Cerebellar cortex (tissue), 1 donor: Measurements from ENCODE around the gene HSD17B12.
"Not testable (repeated sequence)": the region's sequence is repeated elsewhere in the genome, so short reads cannot be mapped to it uniquely, and the experiment has no call there.

Source experiments
- DNase-seq: peaks from one replicate; pipeline ENCODE4 v3.0.0-alpha.2; 2015; ENCODE audit warnings: low spot score

The HSD17B12 gene

GRCh38 chr11:43680521-43681400 is at the start of gene HSD17B12:
HSD17B12 (plus strand) TSS chr11:43680738; CDS start chr11:43680828, 90 bp downstream.
- peak; percentile 100 for DNase-seq

GRCh38 chr11:43631732-43632131 is 48.8 kb upstream of the HSD17B12 start:
- DNase-seq: no peak

- peak; percentile 28 for DNase-seq
Measured at GRCh38 chr11:43632181-43632580, 48.4 kb upstream of the HSD17B12 start.

- no peak for DNase-seq
Measured at GRCh38 chr11:43638717-43639116, 41.8 kb upstream of the HSD17B12 start.

- peak; percentile 23 for DNase-seq
Measured at GRCh38 chr11:43639224-43639623, 41.3 kb upstream of the HSD17B12 start.

- no peak for DNase-seq
Measured at GRCh38 chr11:43639920-43640319, 40.6 kb upstream of the HSD17B12 start.

- peak; percentile 86 for DNase-seq
Measured at GRCh38 chr11:43643898-43644620, 36.5 kb upstream of the HSD17B12 start.

GRCh38 chr11:43644621-43645299 is 35.8 kb upstream of the HSD17B12 start:
- DNase-seq: no peak

GRCh38 chr11:43646767-43647166 is 33.8 kb upstream of the HSD17B12 start:
- DNase-seq: no peak

GRCh38 chr11:43648888-43649287 is 31.6 kb upstream of the HSD17B12 start:
- no peak for DNase-seq

GRCh38 chr11:43649501-43649900 is 31.0 kb upstream of the HSD17B12 start:
- no peak for DNase-seq

- no peak for DNase-seq
Measured at GRCh38 chr11:43649921-43650320, 30.6 kb upstream of the HSD17B12 start.

GRCh38 chr11:43663018-43663417 is 17.5 kb upstream of the HSD17B12 start:
- DNase-seq: not testable (repeated sequence)

GRCh38 chr11:43664295-43664694 is 16.2 kb upstream of the HSD17B12 start:
- no peak for DNase-seq

- DNase-seq: not testable (repeated sequence)
Measured at GRCh38 chr11:43671284-43671683, 9.3 kb upstream of the HSD17B12 start.

GRCh38 chr11:43674560-43674959 is 6.0 kb upstream of the HSD17B12 start:
- DNase-seq: no peak

- DNase-seq: no peak
Measured at GRCh38 chr11:43676933-43677332, 3.6 kb upstream of the HSD17B12 start.

GRCh38 chr11:43681401-43681942 is 934 bp downstream of the HSD17B12 start:
- peak; percentile 17 for DNase-seq

GRCh38 chr11:43682081-43682480 is 1.5 kb downstream of the HSD17B12 start:
- DNase-seq: not testable (repeated sequence)

GRCh38 chr11:43685440-43685839 is 4.9 kb downstream of the HSD17B12 start:
- no peak for DNase-seq

GRCh38 chr11:43686207-43686606 is 5.7 kb downstream of the HSD17B12 start:
- DNase-seq: no peak

- DNase-seq: no peak
Measured at GRCh38 chr11:43687120-43687791, 6.7 kb downstream of the HSD17B12 start.
